Cardiac fibroblast (primary cell): ENCODE results near the gene DRAM2.

Experiments
- DNase-seq, 2 donors: peaks; one replicate each; pipeline versions ENCODE4 v3.0.0 to v3.0.0-alpha.2; 2010; ENCODE audit warnings: low read depth in 2 of 2
- H3K4me3 ChIP-seq, 2 donors: replicated peaks in 1 of 2; 1 replicate in 1 of 2; 2 replicates in 1 of 2; pipeline ENCODE4 v1.5.1; 2011; ENCODE audit warnings: low read depth in 2 of 2, low read length in 2 of 2, mild to moderate bottlenecking in 2 of 2, moderate library complexity in 1 of 2
- CTCF ChIP-seq: IDR thresholded peaks from one replicate; pipeline ENCODE4 v1.5.1; 2011; ENCODE audit warnings: low read depth, mild to moderate bottlenecking, low read length, inconsistent platforms

DRAM2 gene

DNA sequence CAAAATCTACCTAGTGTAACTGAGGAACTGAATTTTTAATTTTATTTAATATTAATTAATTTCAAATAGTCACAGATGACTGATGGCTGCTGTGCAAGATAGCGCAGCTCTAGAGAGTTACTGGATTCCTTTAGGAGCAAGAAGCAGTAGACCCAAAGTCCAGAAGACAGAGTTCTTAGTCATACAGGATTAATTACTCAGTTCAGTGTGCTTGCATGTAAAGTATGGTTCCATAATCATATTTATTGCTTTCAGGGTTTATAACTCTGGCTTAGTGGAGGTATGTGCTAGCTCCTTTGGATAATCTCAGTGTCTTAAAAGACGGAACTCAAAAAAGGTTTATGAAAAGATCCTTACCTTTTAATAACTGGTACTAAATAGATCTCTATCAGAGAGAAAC, 17.5 kb upstream of the DRAM2 start:
- no peak for DNase-seq
- no peak for TF ChIP-seq CTCF
- H3K4me3 ChIP-seq = no peak overlapping the region

- DNase-seq = no peak
- H3K4me3 ChIP-seq = no peak overlapping the region
- no peak for TF ChIP-seq CTCF
Measured at GRCh38 chr1:111154021-111154999, 14.4 kb upstream of the DRAM2 start.

DNA sequence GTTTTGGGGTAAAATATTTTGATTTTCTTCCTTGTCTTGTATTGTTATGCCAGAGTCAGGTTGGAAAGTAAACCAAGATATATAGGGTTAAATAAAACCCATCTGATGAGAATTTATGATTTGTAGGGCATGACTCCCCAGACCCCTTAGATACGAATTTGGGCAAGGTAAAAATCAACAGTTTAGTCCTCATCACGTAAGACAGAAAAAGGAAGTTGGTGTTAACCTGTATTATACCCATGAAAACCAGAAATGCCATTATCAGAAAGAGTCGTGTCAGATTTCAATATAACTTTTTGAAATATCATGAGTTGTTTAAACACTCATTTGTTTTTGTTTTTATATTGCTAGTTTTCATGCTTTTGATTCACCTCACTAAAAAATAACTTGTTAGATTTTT, 11.9 kb upstream of the DRAM2 start:
- H3K4me3 ChIP-seq = no peak overlapping the region
- no peak for TF ChIP-seq CTCF
- no peak for DNase-seq

- no peak for DNase-seq
- H3K4me3 ChIP-seq = no peak overlapping the region
- TF ChIP-seq CTCF = no peak
Measured at GRCh38 chr1:111148376-111148881, 8.5 kb upstream of the DRAM2 start.

GRCh38 chr1:111147948-111148347, 8.1 kb upstream of the DRAM2 start:
- TF ChIP-seq CTCF = no peak
- H3K4me3 ChIP-seq = no peak overlapping the region
- no peak for DNase-seq

- DNase-seq = no peak
- no peak for TF ChIP-seq CTCF
- no peak overlapping the region for H3K4me3 ChIP-seq
Measured at GRCh38 chr1:111145963-111146768, 6.3 kb upstream of the DRAM2 start.
